HG02973 (cell line): ENCODE results near the gene RAP1GAP.

ENCODE experiments used
- ATAC-seq: cut with Tn5 transposase; IDR thresholded peaks from one replicate; pipeline ENCODE4 v1.9.1; 2021; ENCODE audit warnings: moderate library complexity; ENCODE audit not compliant: unreplicated experiment

RAP1GAP gene

GRCh38 chr1:21559788-21560567, 109.2 kb downstream of the RAP1GAP start:
- no peak for ATAC-seq

- no peak for ATAC-seq
Measured at GRCh38 chr1:21553116-21553926, 115.8 kb downstream of the RAP1GAP start.

- no peak for ATAC-seq
Measured at GRCh38 chr1:21552715-21553114, 116.4 kb downstream of the RAP1GAP start.

- no peak for ATAC-seq
Measured at GRCh38 chr1:21550866-21551475, 118.2 kb downstream of the RAP1GAP start.

GRCh38 chr1:21550097-21550496, 119.1 kb downstream of the RAP1GAP start:
- no peak for ATAC-seq

- no peak for ATAC-seq
Measured at GRCh38 chr1:21547876-21548275, 121.3 kb downstream of the RAP1GAP start.
